ENCODE results near the gene ZSWIM4.

DNA sequence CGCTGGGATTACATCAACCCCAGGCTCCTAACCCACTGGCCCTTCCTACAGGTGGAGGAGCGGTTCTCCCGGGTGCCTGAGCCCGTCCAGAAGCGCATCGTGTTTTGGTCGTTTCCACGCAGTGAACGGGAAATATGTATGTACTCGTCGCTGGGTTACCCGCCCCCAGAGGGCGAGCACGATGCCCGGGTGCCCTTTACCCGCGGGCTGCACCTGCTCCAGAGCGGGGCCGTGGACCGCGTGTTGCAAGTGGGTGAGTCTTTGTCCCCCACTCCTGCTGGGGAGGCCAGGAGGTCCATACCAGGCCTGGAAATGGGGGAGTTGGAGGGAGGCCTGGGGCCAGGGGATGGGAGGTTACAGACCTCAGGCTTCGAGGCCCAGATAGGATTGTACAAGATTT is 4.4 kb downstream of the ZSWIM4 start:
- no peak for TF ChIP-seq ARNT (IDR thresholded peaks at IDR 0.05)
- TF ChIP-seq L3MBTL2 (conservative IDR thresholded peaks at IDR 0.05) = no peak
- TF ChIP-seq TARDBP (IDR thresholded peaks at IDR 0.05) = no peak
- TF ChIP-seq FOXM1 (IDR thresholded peaks at IDR 0.05; ENCODE audit: borderline replicate concordance) = no peak
- TF ChIP-seq SP1 (IDR thresholded peaks at IDR 0.05) = no peak
- TF ChIP-seq LEF1 (IDR thresholded peaks at IDR 0.05; ENCODE audit: borderline replicate concordance) = no peak
- TF ChIP-seq ELF4 (IDR thresholded peaks at IDR 0.05) = no peak
- TF ChIP-seq SUZ12 (IDR thresholded peaks at IDR 0.05) = no peak

Measured in HEK293T (cell line).